HepG2 (cell line): ENCODE measurements around the gene LLGL2. TPM values are rescaled to one million over a fixed set of nuclear protein-coding genes. Genes with fewer than 3 reads are reported as not detected.
A peak's percentile ranks its signal among the peaks of the same experiment; 100 is the strongest.

Experiments
- CENPX ChIP-seq: sonication (generic); formaldehyde crosslinking; IDR thresholded peaks from 2 replicates; pipeline ENCODE4 v1.9.0; 2021; ENCODE audit warnings: mild to moderate bottlenecking, missing genetic modification reagents, moderate library complexity
- CSRNP2 ChIP-seq: sonication (generic); formaldehyde crosslinking; conservative IDR thresholded peaks from 2 replicates; pipeline ENCODE4 v1.8.0; 2022; ENCODE audit warnings: low read depth, missing genetic modification reagents
- HBP1 ChIP-seq: IDR thresholded peaks from 2 replicates; pipeline ENCODE4 v1.6.1; 2016; ENCODE audit warnings: low read depth, control low read depth
- LRRFIP1 ChIP-seq: sonication (generic); formaldehyde crosslinking; conservative IDR thresholded peaks from 2 replicates; pipeline ENCODE4 v1.4.0; 2020; ENCODE audit warnings: missing genetic modification reagents
- MTF2 ChIP-seq: sonication (generic); formaldehyde crosslinking; IDR thresholded peaks from 2 replicates; pipeline ENCODE4 v1.5.0; 2020; ENCODE audit warnings: missing genetic modification reagents, borderline replicate concordance
- RFX3 ChIP-seq: IDR thresholded peaks from 2 replicates; pipeline ENCODE4 v1.6.1; 2016; ENCODE audit warnings: missing biosample characterization, missing genetic modification reagents
- SP5 ChIP-seq: IDR thresholded peaks from 2 replicates; pipeline ENCODE4 v1.6.1; 2016; ENCODE audit warnings: low read depth, borderline replicate concordance
- ZBTB4 ChIP-seq: sonication (generic); formaldehyde crosslinking; IDR thresholded peaks from 2 replicates; pipeline ENCODE4 v1.4.0; 2020; ENCODE audit warnings: missing genetic modification reagents, mild to moderate bottlenecking, borderline replicate concordance
- ZBTB7A ChIP-seq: sonication (generic); formaldehyde crosslinking; IDR thresholded peaks from 2 replicates; pipeline ENCODE4 v1.8.0; 2022; ENCODE audit warnings: mild to moderate bottlenecking, missing genetic modification reagents
- ZFY ChIP-seq: sonication (generic); formaldehyde crosslinking; IDR thresholded peaks from 2 replicates; pipeline ENCODE4 v1.4.0; 2020; ENCODE audit warnings: missing genetic modification reagents
- ZMYM4 ChIP-seq: sonication (generic); formaldehyde crosslinking; IDR thresholded peaks from 2 replicates; pipeline ENCODE4 v1.8.1; 2023; ENCODE audit warnings: mild to moderate bottlenecking, missing genetic modification reagents
- ZNF180 ChIP-seq: sonication (generic); formaldehyde crosslinking; IDR thresholded peaks from 2 replicates; pipeline ENCODE4 v1.4.0; 2020; ENCODE audit warnings: low read depth, missing genetic modification reagents, borderline replicate concordance
- ZNF232 ChIP-seq: sonication (generic); formaldehyde crosslinking; IDR thresholded peaks from 2 replicates; pipeline ENCODE4 v1.4.0; 2020; ENCODE audit warnings: missing genetic modification reagents, borderline replicate concordance
- ZNF383 ChIP-seq: sonication (generic); formaldehyde crosslinking; IDR thresholded peaks from 2 replicates; pipeline ENCODE4 v1.4.0; 2020; ENCODE audit warnings: missing genetic modification reagents, mild to moderate bottlenecking, borderline replicate concordance
- ZNF512 ChIP-seq: sonication (generic); formaldehyde crosslinking; IDR thresholded peaks from 2 replicates; pipeline ENCODE4 v1.4.0; 2020; ENCODE audit warnings: mild to moderate bottlenecking, missing genetic modification reagents
- ZNF670 ChIP-seq: sonication (generic); formaldehyde crosslinking; IDR thresholded peaks from 2 replicates; pipeline ENCODE4 v1.8.0; 2022; ENCODE audit warnings: mild to moderate bottlenecking, missing genetic modification reagents, borderline replicate concordance
- ZNF737 ChIP-seq: sonication (generic); formaldehyde crosslinking; IDR thresholded peaks from 2 replicates; pipeline ENCODE4 v1.5.0; 2020; ENCODE audit warnings: missing genetic modification reagents, mild to moderate bottlenecking, borderline replicate concordance
- polyA plus RNA-seq, 8 experiments: library from polyadenylated mRNA; depleted of rRNA in 3 of 8; stranded (reverse) in 7 of 8; unstranded in 1 of 8; fragments of >200 nt; fragmentation: Illumina TruSeq in 4 of 8; extraction: Trizol in 4 of 8; gene quantifications; 2 replicates each; pipeline versions ENCODE4 v1.2.1 to v1.2.3, GENCODE V29; 2011 to 2016; ENCODE audit warnings: low read depth in 4 of 8, missing spikeins in 1 of 8, mixed read lengths in 1 of 8; ENCODE audit not compliant: insufficient read depth in 1 of 8
- total RNA-seq, 5 experiments: library from RNA; depleted of rRNA; stranded (reverse); fragments of >200 nt; fragmentation: Illumina TruSeq; extraction: Trizol; gene quantifications; 2 replicates each; pipeline ENCODE4 v1.2.3, GENCODE V29; 2016; ENCODE audit warnings: low read depth in 1 of 5

The LLGL2 gene
- total and polyA plus RNA-seq, 2 of the 13 experiments (the other 11 are each of a cell fraction or from before 2014, with no cell fraction given), result 83.0 to 86.7 TPM

- TF ChIP-seq ZBTB4 (CRISPR knock-in tag), result no peak
- TF ChIP-seq CENPX, result no peak
- TF ChIP-seq ZNF232, result no peak
- no peak for TF ChIP-seq CSRNP2 (CRISPR knock-in tag)
- TF ChIP-seq RFX3 (CRISPR knock-in tag), result no peak
- TF ChIP-seq LRRFIP1 (CRISPR knock-in tag), result no peak
- TF ChIP-seq ZNF180 (CRISPR knock-in tag), result no peak
- TF ChIP-seq MTF2 (CRISPR knock-in tag), result no peak
- TF ChIP-seq ZNF737 (CRISPR knock-in tag), result no peak
- no peak for TF ChIP-seq ZBTB7A
- no peak for TF ChIP-seq SP5
- TF ChIP-seq ZNF383 (CRISPR knock-in tag), result no peak
- no peak for TF ChIP-seq ZNF670 (CRISPR knock-in tag)
- TF ChIP-seq ZNF512 (CRISPR knock-in tag), result no peak
- peak; percentile 55 for TF ChIP-seq ZFY
- 0 out of 2 replicates have a peak, but pooled peaks have one; percentile 13 for TF ChIP-seq ZMYM4
- TF ChIP-seq HBP1 (CRISPR knock-in tag), result no peak
These were observed 10.5 kb upstream of the LLGL2 start (continued) for GRCh38 chr17:75514919-75515495.
